Neural cell (in vitro differentiated cells): ENCODE data around the gene CPA2. TPM values are rescaled to one million over a fixed set of nuclear protein-coding genes. Genes with fewer than 3 reads are reported as not detected.

Source experiments
- H2AFZ ChIP-seq: fragments of 200-600, 300-800 bp; sonication (generic), shearing (Covaris generic); 2 replicates; pipeline ENCODE4 v1.6.0; 2014; ENCODE audit warnings: low read depth, mild to moderate bottlenecking, antibody characterized with exemption, low read length, moderate library complexity
- H3F3A ChIP-seq: fragments of 200-600 bp; shearing (Covaris generic); 2 replicates; pipeline ENCODE4 v1.6.1; 2016; ENCODE audit warnings: mild to moderate bottlenecking, moderate library complexity, mixed read lengths, antibody characterized with exemption, low read length; ENCODE audit not compliant: insufficient read depth, poor library complexity, severe bottlenecking
- H3K27ac ChIP-seq: fragments of 200-600, 300-800 bp; sonication (generic), shearing (Covaris generic); 2 replicates; pipeline ENCODE4 v1.5.1; 2014; ENCODE audit warnings: mild to moderate bottlenecking, low read length, moderate library complexity
- H3K27me3 ChIP-seq: fragments of 300-800, 200-600 bp; sonication (generic), shearing (Covaris generic); 2 replicates; pipeline ENCODE4 v1.6.0; 2014; ENCODE audit warnings: mild to moderate bottlenecking, low read depth, low read length, moderate library complexity; ENCODE audit not compliant: insufficient read depth
- H3K36me3 ChIP-seq: fragments of 300-800, 200-600 bp; sonication (generic), shearing (Covaris generic); 2 replicates; pipeline ENCODE4 v1.5.1; 2014; ENCODE audit warnings: mild to moderate bottlenecking, antibody characterized with exemption, low read length, moderate library complexity; ENCODE audit not compliant: insufficient read depth
- H3K4me2 ChIP-seq: fragments of 300-800, 200-600 bp; sonication (generic), shearing (Covaris generic); 2 replicates; pipeline ENCODE4 v1.6.0; 2014; ENCODE audit warnings: mild to moderate bottlenecking, low read length
- H3K4me3 ChIP-seq: fragments of 300-800, 200-600 bp; sonication (generic), shearing (Covaris generic); 2 replicates; pipeline ENCODE4 v1.5.1; 2014; ENCODE audit warnings: mild to moderate bottlenecking, low read length, moderate library complexity
- H3K79me2 ChIP-seq: fragments of 200-600 bp; shearing (Covaris generic); replicated peaks from 2 replicates; pipeline ENCODE4 v1.6.0; 2014; ENCODE audit warnings: mild to moderate bottlenecking, low read length, moderate library complexity; ENCODE audit not compliant: insufficient read depth
- H3K9ac ChIP-seq: fragments of 300-800, 200-600 bp; sonication (generic), shearing (Covaris generic); 2 replicates; pipeline ENCODE4 v1.6.1; 2016; ENCODE audit warnings: mild to moderate bottlenecking, low read length, mixed read lengths
- H3K9me2 ChIP-seq: fragments of 200-600 bp; shearing (Covaris generic); 2 replicates; pipeline ENCODE4 v1.6.1; 2016; ENCODE audit warnings: mild to moderate bottlenecking, low read length, mixed read lengths; ENCODE audit not compliant: insufficient read depth
- H3K9me3 ChIP-seq: fragments of 200-600, 300-800 bp; sonication (generic), shearing (Covaris generic); 2 replicates; pipeline ENCODE4 v1.6.1; 2016; ENCODE audit warnings: mild to moderate bottlenecking, mixed run types, low read length, moderate library complexity, mixed read lengths
- H4K20me1 ChIP-seq: fragments of 200-600 bp; shearing (Covaris generic); 2 replicates; pipeline ENCODE4 v1.6.1; 2016; ENCODE audit warnings: mild to moderate bottlenecking, mixed run types; ENCODE audit not compliant: insufficient read depth
- CTCF ChIP-seq: fragments of 450-650 bp; IDR thresholded peaks from 2 replicates; pipeline ENCODE4 v1.5.1; 2014; ENCODE audit warnings: antibody characterized with exemption, mild to moderate bottlenecking, moderate library complexity; ENCODE audit not compliant: poor library complexity, severe bottlenecking
- EP300 ChIP-seq: fragments of 450-650 bp; conservative IDR thresholded peaks from 2 replicates; pipeline ENCODE4 v1.6.1; 2014; ENCODE audit warnings: antibody characterized with exemption, mild to moderate bottlenecking, moderate library complexity; ENCODE audit not compliant: poor library complexity, severe bottlenecking
- EZH2 ChIP-seq: fragments of 200-600, 300-800 bp; shearing (Covaris generic), sonication (generic); IDR thresholded peaks from 2 replicates; pipeline ENCODE4 v1.6.1; 2014; ENCODE audit warnings: antibody characterized with exemption, low read length, borderline replicate concordance, mild to moderate bottlenecking; ENCODE audit not compliant: insufficient read depth, poor library complexity, severe bottlenecking
- MXI1 ChIP-seq: fragments of 450-650 bp; conservative IDR thresholded peaks from 2 replicates; pipeline ENCODE4 v1.6.1; 2014; ENCODE audit warnings: antibody characterized with exemption, mild to moderate bottlenecking; ENCODE audit not compliant: poor library complexity, severe bottlenecking
- POLR2AphosphoS5 ChIP-seq: IDR thresholded peaks from 2 replicates; pipeline ENCODE4 v1.6.1; 2012
- RAD21 ChIP-seq: fragments of 450-650 bp; conservative IDR thresholded peaks from 2 replicates; pipeline ENCODE4 v1.6.1; 2014; ENCODE audit warnings: antibody characterized with exemption, mild to moderate bottlenecking, moderate library complexity
- REST ChIP-seq: IDR thresholded peaks from 2 replicates; pipeline ENCODE4 v1.6.1; 2012; ENCODE audit warnings: borderline replicate concordance
- SMC3 ChIP-seq: fragments of 450-650 bp; conservative IDR thresholded peaks from 2 replicates; pipeline ENCODE4 v1.6.1; 2014; ENCODE audit warnings: antibody characterized with exemption, mild to moderate bottlenecking, moderate library complexity; ENCODE audit not compliant: poor library complexity
- TAF1 ChIP-seq: IDR thresholded peaks from 2 replicates; pipeline ENCODE4 v1.6.1; 2012; ENCODE audit warnings: low read depth
- polyA plus RNA-seq: library from polyadenylated mRNA; depleted of rRNA; stranded (reverse); fragments of >200 nt; gene quantifications from 2 replicates; pipeline ENCODE4 v1.2.3, GENCODE V29; 2014

CPA2 gene
- polyA plus RNA-seq, 1 donor from 2014 or later: 0.41 TPM

GRCh38 chr7:130293521-130293920, 26.9 kb downstream of the CPA2 start:
- no peak overlapping the region for H2AFZ ChIP-seq
- no peaks in the 10 kb centered on the region for H4K20me1 ChIP-seq
- no peak overlapping the region for H3K4me3 ChIP-seq
- TF ChIP-seq MXI1 (no peak), EP300 (no peak), EZH2 (no peak), REST (no peak), POLR2AphosphoS5 (no peak), CTCF (no peak), TAF1 (no peak), RAD21 (no peak), SMC3 (no peak)
- H3K9ac ChIP-seq: no peak overlapping the region
- H3K27me3 ChIP-seq: no peaks in the 10 kb centered on the region
- H3K4me2 ChIP-seq: no peak overlapping the region
- no peaks in the 10 kb centered on the region for H3F3A ChIP-seq
- H3K9me2 ChIP-seq: no peaks in the 10 kb centered on the region
- no peaks in the 10 kb centered on the region for H3K9me3 ChIP-seq
- peak overlapping the region; percentile 25 for H3K27ac ChIP-seq
- H3K36me3 ChIP-seq: no peaks in the 10 kb centered on the region
- no peaks in the 10 kb centered on the region for H3K79me2 ChIP-seq

GRCh38 chr7:130294314-130294713, 27.7 kb downstream of the CPA2 start:
- Histone ChIP-seq H3K27ac (peak overlapping the region; percentile 57), H3K79me2 (no peaks in the 10 kb centered on the region), H3F3A (peaks cover 3% of the 10 kb centered on the region), H3K4me2 (no peak overlapping the region), H2AFZ (no peak overlapping the region), H3K4me3 (no peak overlapping the region), H3K36me3 (no peaks in the 10 kb centered on the region), H3K9ac (peak overlapping the region; percentile 25), H3K9me2 (no peaks in the 10 kb centered on the region), H4K20me1 (no peaks in the 10 kb centered on the region), H3K27me3 (no peaks in the 10 kb centered on the region), H3K9me3 (no peaks in the 10 kb centered on the region)
- TF ChIP-seq MXI1 (no peak), SMC3 (no peak), EP300 (no peak), TAF1 (no peak), EZH2 (no peak), REST (no peak), RAD21 (no peak), POLR2AphosphoS5 (no peak), CTCF (no peak)
